HepG2 (cell line): Measurements from ENCODE around the gene SORBS2. TPM values are rescaled to one million over a fixed set of nuclear protein-coding genes. Genes with fewer than 3 reads are reported as not detected.

Experiments used
- ARID5B ChIP-seq: IDR thresholded peaks from 2 replicates; pipeline ENCODE4 v1.4.0; 2020; ENCODE audit warnings: mild to moderate bottlenecking, missing genetic modification reagents
- CENPBD1 ChIP-seq: sonication (generic); formaldehyde crosslinking; IDR thresholded peaks from 2 replicates; pipeline ENCODE4 v1.8.0; 2022; ENCODE audit warnings: missing genetic modification reagents, low read depth, mild to moderate bottlenecking, borderline replicate concordance
- ESRRA ChIP-seq: sonication (generic); formaldehyde crosslinking; IDR thresholded peaks from 2 replicates; pipeline ENCODE4 v1.5.1; 2020; ENCODE audit warnings: mild to moderate bottlenecking, low read depth, missing genetic modification reagents
- RBAK ChIP-seq: sonication (generic); formaldehyde crosslinking; IDR thresholded peaks from 2 replicates; pipeline ENCODE4 v1.5.1; 2020; ENCODE audit warnings: mild to moderate bottlenecking, missing genetic modification reagents
- SALL1 ChIP-seq: sonication (generic); formaldehyde crosslinking; IDR thresholded peaks from 2 replicates; pipeline ENCODE4 v1.8.0; 2022; ENCODE audit warnings: mild to moderate bottlenecking, missing genetic modification reagents
- SMAD1 ChIP-seq: sonication (generic); formaldehyde crosslinking; IDR thresholded peaks from 2 replicates; pipeline ENCODE4 v1.4.0; 2020; ENCODE audit warnings: missing genetic modification reagents, low read depth, mild to moderate bottlenecking, borderline replicate concordance
- TEAD3 ChIP-seq: optimal IDR thresholded peaks from 2 replicates; pipeline ENCODE3; 2016; ENCODE audit warnings: borderline replicate concordance
- ZNF136 ChIP-seq: sonication (generic); formaldehyde crosslinking; IDR thresholded peaks from 2 replicates; pipeline ENCODE4 v1.8.1; 2022; ENCODE audit warnings: low read depth, mild to moderate bottlenecking, moderate library complexity, missing genetic modification reagents
- ZNF354B ChIP-seq: sonication (generic); formaldehyde crosslinking; IDR thresholded peaks from 2 replicates; pipeline ENCODE4 v1.8.0; 2022; ENCODE audit warnings: mild to moderate bottlenecking, missing genetic modification reagents
- ZNF7 ChIP-seq: IDR thresholded peaks from 2 replicates; pipeline ENCODE4 v1.6.1; 2016; ENCODE audit warnings: missing biosample characterization, missing genetic modification reagents
- polyA plus RNA-seq, 8 experiments: library from polyadenylated mRNA; depleted of rRNA in 3 of 8; stranded (reverse) in 7 of 8; unstranded in 1 of 8; fragments of >200 nt; fragmentation: Illumina TruSeq in 4 of 8; extraction: Trizol in 4 of 8; gene quantifications; 2 replicates each; pipeline versions ENCODE4 v1.2.1 to v1.2.3, GENCODE V29; 2011 to 2016; ENCODE audit warnings: low read depth in 4 of 8, missing spikeins in 1 of 8, mixed read lengths in 1 of 8; ENCODE audit not compliant: insufficient read depth in 1 of 8
- total RNA-seq, 5 experiments: library from RNA; depleted of rRNA; stranded (reverse); fragments of >200 nt; fragmentation: Illumina TruSeq; extraction: Trizol; gene quantifications; 2 replicates each; pipeline ENCODE4 v1.2.3, GENCODE V29; 2016; ENCODE audit warnings: low read depth in 1 of 5
- TF ChIP-seq, protein P1 (sequence below): sonication (generic); formaldehyde crosslinking; IDR thresholded peaks from 2 replicates; pipeline ENCODE4 v1.9.0; 2022; ENCODE audit warnings: missing genetic modification reagents, mild to moderate bottlenecking, borderline replicate concordance

SORBS2 gene
- total and polyA plus RNA-seq, 2 of the 13 experiments (the other 11 are each of a cell fraction or from before 2014, with no cell fraction given), result 25.0 to 80.5 TPM

GRCh38 chr4:185773419-185773818 lies 38.6 kb downstream of the SORBS2 start (continued):
- TF ChIP-seq, protein P1, sequence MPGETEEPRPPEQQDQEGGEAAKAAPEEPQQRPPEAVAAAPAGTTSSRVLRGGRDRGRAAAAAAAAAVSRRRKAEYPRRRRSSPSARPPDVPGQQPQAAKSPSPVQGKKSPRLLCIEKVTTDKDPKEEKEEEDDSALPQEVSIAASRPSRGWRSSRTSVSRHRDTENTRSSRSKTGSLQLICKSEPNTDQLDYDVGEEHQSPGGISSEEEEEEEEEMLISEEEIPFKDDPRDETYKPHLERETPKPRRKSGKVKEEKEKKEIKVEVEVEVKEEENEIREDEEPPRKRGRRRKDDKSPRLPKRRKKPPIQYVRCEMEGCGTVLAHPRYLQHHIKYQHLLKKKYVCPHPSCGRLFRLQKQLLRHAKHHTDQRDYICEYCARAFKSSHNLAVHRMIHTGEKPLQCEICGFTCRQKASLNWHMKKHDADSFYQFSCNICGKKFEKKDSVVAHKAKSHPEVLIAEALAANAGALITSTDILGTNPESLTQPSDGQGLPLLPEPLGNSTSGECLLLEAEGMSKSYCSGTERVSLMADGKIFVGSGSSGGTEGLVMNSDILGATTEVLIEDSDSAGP (CRISPR knock-in tag), result 0 out of 2 replicates have a peak, but pooled peaks have one; percentile 17
- TF ChIP-seq CENPBD1 (CRISPR knock-in tag) (no peak), ZNF7 (peak; percentile 51), ESRRA (0 out of 2 replicates have a peak, but pooled peaks have one; percentile 13), TEAD3 (CRISPR knock-in tag) (peak; percentile 42), ARID5B (CRISPR knock-in tag) (0 out of 2 replicates have a peak, but pooled peaks have one; percentile 15), SMAD1 (CRISPR knock-in tag) (no peak), SALL1 (CRISPR knock-in tag) (peak; percentile 27; the same call in 1 of the 2 replicates), ZNF354B (CRISPR knock-in tag) (no peak), ZNF136 (CRISPR knock-in tag) (no peak), RBAK (CRISPR knock-in tag) (0 out of 2 replicates have a peak, but pooled peaks have one; percentile 40)
